GM19240 (cell line): Measurements from ENCODE around the gene DENND5B.
"Not testable (repeated sequence)": the region's sequence is repeated elsewhere in the genome, so short reads cannot be mapped to it uniquely, and the experiment has no call there.

Experiments used
- DNase-seq: peaks from one replicate; pipeline ENCODE4 v3.0.0; 2011; ENCODE audit warnings: low spot score; ENCODE audit not compliant: insufficient read length

Gene DENND5B

DNA sequence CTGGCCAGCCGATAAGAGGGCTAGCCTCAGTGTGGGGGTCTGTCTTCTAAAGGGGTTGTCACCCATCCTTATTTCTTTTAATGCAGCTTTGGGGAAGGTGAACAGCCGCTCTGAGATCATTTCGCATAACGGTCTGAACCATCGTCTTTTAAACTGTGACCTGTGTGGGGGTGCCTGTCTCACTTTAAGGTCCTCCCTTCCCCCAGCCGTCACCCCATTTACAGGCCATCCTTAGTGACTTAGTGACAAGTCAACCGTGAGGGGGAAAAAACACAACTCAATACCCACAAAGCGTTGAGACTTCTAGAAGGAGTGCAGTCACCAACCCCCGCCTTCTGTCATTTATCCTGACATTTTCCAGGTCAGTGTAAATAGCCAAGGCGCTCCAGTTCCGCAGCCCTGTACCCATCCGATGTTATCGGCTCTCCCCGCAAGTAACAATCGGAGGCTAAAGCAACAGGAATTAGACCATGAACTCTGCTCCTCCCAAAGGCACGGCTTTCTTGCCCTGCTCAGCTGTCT, 505 bp upstream of the DENND5B start:
- DNase-seq: no peak

DNA sequence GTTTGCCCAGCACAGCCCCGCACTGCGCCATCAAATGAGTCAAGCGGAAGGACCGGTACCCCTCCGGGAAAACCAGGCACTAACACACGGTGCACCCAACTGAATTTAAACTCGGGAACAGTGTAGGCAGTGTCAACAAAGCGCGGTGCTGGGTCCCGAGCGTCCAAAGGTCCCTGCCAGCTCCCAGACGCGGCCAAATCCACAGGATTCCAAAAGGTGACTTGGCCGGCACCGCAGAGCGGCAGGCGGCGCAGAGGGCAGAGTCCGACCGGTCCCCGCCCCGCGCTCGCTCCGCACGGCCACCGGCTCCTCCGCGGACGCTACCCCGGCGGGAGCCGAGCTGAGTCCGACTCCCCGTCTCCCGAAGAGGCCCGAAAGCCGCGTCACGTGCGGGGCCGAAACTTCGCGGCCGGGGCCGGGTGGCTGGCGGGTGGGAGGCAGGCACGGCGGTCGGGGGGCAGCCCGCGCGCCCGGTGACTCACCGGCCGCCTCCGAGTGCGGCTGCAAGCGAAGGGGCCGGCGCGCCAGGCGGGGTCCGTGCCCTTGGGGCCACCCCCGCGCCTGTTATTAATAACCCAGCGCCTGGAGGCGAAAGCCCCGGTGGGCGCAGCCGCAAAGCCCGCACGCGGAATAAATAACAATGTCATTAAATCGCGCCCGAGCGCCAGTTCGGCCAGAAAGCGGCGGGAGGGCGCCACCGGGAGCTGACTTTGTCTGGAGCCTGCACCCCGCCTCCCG, 863 bp downstream of the DENND5B start:
- no peak for DNase-seq

DNA sequence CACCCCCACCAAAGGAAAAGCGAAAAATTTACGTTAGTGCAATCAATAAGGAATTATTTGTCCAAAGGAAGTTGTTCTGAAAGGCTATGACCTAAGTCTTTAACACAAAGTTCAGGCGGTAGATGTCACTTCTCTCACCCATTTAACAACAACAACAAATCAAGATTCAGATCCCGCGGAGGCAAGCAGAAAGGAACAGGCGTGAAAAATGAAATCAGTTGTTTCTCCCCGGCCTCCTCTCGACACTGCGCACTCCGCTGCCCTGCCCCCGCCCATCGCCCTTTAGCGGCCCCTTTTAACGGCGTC, 1.4 kb downstream of the DENND5B start:
- peak; percentile 48 for DNase-seq

DNA sequence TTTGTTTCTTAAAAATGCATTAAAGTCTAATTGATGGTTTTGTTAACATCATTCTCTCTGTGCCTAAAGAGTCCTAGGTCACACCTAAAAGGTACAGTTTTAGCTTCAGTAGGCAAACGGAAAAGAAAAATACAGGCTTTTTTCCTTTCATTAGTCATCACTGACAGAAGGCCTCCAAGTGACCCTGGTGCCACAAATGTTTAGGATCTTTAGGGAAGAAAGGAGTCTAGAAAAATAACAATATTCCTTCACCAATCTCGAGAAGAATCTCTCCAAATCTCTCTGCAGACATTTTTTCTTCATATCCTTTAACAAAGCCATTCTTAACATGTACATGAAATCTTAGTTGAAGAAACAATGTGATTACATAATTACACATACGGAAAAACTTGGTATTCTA, 2.0 kb downstream of the DENND5B start:
- no peak for DNase-seq

DNA sequence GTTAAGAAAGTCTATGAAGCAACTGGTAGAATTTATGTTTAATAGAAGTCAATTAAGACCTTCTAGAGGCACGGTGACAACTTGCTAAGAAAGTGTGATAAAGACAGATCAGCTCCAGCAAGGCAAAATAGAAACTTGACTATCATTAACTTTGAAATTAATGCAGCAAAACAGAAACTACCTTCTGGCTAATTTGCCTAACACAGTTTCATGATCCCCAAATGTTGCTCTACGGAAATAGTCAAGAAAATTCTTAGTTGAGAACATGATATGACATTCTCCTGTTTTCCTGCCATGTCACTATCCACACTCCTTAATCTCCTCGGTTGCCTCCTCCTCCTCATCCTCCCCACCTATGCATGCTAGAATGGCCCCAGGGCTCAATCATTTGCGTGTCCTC, 4.2 kb downstream of the DENND5B start:
- peak; percentile 8 for DNase-seq

DNA sequence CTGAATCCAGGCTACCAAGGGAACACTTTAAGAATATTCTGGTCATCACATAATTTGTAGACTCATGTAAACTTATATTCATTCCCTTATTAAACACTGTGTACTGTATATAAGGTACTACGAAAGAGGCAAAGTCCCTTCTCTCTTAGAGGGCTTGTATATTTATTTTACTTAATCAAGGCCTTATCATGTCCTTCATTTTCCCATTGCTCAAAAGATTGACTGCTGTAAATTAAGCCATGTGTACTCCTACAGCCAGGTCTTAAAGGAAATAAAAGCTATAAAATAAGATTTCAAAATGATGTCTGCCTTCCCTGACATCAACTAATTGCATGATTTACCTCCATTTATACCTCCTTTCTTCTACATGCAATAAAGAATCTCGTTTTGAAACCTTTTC, 5.0 kb downstream of the DENND5B start:
- no peak for DNase-seq

DNA sequence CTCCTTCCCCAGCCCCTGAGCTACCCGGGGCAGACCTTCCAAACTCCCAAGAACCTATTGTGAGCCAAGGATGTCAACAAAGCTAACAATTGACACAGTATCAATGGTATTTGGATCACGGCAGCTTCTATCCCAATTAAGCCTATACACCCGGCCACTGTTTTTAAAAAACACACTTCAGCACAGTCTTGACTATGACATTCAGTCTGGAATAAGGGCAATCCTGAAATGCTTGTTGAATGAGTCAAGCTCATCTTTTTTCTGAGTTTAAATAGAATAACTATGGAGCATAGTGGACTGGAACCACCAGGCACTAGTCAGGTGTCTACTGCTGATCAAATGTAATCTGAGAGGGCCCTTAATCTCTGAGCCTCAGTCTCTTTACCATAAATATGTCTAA, 5.7 kb downstream of the DENND5B start:
- DNase-seq: no peak

DNA sequence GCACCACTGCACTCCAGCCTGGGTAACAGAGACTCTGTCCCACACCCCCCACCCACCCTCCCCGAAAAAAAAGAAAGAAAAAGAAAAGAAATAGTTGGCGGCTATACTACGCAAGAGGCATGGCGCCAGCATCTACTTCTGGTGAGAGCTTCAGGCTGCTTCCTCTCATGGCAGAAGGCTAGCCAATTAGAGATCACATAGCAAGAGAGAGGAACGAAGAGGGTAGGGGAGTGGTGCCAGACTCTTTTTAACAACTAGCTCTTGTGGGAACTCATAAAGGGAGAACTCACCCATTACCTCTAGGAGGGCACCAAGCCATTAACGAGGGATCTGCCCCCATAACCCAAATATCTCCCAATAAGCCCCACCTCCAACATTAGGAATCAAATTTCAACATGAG, 6.2 kb downstream of the DENND5B start:
- DNase-seq: no peak

DNA sequence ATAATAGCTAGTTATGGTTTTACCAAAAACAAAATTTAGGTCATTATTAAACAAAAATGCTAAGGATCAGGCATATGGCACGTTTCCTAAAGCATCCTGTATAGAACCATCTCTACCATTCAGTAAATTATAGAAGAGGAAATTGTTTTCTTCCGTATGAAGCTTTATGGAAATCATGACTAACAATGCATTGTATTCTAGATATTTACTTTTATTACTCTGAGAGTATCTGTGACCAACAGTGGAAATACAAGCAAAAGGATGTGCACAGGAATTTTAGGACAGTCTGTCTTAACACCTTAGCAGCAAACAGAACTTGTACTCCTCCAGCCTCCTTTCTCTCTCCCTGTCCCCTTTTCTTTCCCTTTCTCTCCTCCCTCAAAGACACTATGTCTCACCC, 7.1 kb downstream of the DENND5B start:
- DNase-seq: no peak

DNA sequence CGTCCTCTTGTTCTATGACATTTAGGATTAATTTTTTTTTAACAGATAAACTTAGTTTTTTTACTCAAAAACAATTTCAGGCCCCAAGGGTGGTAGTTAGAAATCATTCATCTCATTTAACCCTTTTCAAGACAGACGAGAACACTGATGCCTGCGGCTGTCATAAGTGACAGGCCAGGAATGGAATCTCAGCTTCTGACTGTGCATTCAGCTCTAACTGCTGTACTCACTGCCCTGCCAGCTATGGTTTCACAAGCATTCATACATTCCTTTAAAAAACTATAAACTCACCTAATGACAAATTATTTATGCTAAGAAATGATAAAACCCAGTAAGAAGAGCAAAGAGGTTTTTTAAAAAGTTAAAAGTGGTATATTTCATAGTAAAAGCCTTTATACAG, 8.8 kb downstream of the DENND5B start:
- DNase-seq: no peak

DNA sequence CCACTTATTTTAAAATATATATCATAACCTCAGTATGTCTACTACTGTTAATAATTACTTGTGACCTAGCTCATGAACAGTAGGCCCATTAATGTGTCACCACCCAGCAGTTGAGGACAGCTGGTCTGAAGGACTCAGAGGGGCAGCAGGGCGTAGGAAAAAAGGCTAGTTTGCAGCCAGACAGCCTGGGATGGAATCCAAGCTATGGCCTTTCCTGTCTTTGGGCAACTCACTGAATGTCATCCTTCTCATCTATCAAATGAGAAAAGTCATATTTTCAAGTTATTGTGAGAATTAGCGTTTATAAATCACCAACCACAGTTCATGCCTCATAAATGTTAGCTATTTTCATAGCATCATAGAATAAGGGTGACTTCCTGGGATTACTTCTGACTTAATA, 12.3 kb downstream of the DENND5B start:
- no peak for DNase-seq

DNA sequence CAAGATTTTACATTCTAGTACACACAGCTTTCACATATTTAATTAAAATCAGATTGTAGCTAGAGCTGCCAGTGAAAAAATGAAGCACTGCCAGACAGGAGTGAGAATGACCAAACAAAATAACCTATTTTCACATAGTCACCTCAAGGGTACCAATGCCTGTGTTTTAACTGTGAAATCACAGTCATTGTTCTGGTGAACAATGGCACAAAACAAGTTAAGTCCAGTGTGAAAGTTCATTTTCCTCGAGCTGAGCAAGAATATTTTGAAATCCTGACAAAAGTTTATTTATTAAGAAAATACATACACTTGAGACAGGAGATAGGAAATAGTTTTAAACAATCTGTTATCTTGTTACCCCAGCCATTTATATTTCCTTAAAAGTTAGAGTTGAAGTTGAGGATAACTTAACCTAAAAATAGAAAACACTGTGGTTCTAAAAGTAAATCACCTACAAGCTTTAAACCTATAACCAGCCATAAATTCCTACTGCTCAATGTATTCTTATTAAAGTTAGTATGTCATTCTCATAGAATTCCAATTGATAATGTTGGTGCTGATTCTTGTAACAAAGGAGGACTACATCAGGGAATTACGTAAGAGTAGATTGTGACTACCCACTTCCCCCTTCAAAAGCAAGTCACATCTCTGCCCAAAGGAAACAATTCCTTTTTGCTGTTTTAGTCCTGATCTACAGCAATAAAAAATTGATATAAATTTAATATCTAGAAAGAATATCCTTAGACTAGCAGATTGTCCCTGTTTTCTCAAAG, 15.9 kb downstream of the DENND5B start:
- DNase-seq: no peak

DNA sequence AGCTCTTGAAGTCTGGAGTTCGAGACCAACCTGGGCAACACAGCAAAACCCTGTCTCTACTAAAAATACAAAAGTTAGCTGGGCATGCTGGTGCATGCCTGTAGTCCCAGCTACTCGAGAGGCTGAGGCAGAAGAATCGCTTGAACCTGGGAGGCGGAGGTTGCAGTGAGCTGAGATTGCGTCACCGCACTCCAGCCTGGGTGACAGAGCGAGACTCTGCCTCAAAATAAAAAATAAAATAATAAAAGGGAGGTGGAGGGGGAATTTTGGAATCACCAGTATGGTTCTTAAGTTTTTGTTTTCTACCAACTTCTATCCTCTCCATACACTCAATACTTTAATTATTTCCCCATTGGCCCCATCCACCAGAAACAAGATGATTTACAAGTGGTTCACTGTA, 16.6 kb downstream of the DENND5B start:
- not testable (repeated sequence) for DNase-seq

DNA sequence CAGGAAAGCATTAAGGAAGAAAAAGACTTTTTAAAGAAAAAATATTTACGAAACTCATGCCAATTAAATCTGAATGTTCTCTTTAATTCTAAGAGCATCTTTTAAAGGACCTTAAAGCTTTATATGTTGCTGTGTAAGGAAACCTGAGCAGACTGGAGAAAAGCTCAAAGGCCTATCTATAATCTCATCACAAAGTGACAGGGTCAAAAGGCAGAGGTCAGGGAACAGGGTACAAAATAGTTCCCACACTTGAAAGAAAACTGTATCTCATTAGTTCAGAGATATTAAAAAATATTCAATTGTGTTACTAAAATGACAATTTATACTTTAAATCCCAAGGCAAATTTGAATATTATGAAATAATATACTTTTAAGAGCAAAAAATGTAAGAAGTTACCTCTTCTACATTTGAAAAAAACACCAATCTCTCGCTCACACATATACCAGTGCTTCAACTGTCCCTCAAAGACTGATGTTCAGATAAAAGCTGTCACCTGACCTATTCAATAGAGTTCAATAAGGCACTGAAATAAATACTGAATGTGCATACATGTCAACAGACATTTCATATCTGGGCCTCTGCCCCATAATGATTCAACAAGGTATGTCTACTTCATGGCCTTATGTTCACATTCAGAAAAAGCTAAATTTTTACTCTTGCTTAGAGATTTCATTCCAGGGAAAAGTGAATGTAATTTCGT, 17.9 kb downstream of the DENND5B start:
- DNase-seq: no peak

DNA sequence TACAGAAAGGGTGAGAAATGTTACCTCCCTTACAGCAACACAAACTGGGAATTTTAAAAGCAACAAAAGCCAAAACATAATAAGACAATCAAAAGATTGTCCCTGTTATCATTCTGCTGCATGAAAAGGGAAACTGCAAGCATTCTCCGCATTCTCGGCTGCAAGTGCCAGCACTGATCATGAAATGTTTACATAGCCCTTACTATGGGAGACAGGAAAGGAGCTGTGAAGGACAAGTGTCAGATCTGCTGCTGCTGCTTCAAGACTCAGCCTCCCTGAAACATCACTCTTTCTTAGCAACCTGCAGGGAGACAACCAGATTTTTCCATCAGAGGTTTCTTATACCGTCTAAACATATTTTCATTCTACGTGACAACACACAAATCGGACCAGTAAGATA, 20.1 kb downstream of the DENND5B start:
- no peak for DNase-seq

DNA sequence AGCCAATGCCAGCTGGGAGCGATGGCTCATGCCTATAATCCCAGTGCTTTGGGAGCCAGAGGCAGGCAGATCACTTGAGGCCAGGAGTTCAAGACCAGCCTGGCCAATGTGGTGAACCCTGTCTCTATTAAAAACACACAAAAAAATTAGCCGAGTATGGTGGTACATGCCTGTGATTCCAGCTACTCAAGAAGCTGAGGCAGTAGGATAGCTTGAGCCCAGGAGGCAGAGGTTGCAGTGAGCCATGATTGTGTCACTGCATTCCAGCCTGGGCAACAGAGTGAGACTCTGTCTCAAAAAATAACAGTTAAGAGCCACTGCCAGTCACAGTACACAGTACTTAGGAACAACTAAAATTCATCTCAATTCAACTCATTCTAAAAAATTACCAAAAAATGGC, 21.4 kb downstream of the DENND5B start:
- DNase-seq: not testable (repeated sequence)

DNA sequence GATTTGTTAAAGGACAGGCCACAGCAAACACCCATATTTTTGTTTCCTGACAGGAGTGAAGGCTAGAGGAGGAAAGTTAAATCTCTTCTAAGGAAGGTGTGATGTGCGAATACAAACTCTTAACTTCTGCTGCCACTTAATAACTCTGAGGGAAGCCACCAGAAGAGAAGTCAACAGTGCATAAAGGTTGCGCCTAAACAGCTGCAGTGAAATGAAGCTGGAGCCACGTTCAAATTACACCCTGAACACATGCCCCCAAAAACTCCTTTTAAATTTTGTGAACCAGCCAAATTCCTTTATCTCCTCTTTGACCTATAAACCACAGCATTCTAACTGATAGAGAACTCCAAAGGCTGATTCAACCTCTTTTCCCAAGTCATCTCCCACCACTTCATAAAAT, 22.4 kb downstream of the DENND5B start:
- no peak for DNase-seq

DNA sequence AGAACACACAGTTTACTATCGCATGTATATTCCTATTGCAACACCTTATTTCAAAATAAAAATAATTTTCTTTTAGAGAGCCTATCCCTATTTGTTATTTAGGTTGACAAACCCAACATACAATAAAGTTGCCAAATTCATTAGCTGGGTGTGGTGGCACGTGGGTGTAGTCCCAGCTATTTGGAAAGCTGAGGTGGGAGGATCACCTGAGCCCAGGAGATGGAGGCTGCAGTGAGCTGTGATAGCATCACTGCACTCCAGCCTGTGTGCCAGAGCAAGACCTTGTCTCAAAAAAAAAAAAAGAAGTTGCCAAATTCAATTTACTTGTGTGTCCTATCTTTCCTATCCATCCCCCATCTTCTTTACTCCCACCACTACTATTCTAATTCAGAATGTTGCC, 23.9 kb downstream of the DENND5B start:
- DNase-seq: no peak

DNA sequence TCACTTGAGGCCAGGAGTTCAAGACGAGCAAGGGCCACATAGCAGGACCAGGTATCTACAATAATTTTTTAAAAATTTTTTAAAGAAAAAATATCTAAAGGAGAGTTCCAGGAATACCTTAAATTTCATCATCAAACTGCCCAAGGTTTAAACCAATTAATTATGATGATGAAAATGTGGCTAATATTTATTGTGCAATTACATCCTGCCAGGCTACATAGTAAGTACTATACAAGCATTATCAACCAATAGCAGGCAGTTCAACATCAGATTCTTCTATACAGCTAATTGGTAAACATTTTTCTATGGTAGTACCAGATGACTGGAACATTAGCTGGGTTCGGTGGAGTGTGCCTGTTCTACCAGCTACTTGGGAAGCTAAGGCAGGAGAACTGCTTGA, 24.4 kb downstream of the DENND5B start:
- DNase-seq: no peak

DNA sequence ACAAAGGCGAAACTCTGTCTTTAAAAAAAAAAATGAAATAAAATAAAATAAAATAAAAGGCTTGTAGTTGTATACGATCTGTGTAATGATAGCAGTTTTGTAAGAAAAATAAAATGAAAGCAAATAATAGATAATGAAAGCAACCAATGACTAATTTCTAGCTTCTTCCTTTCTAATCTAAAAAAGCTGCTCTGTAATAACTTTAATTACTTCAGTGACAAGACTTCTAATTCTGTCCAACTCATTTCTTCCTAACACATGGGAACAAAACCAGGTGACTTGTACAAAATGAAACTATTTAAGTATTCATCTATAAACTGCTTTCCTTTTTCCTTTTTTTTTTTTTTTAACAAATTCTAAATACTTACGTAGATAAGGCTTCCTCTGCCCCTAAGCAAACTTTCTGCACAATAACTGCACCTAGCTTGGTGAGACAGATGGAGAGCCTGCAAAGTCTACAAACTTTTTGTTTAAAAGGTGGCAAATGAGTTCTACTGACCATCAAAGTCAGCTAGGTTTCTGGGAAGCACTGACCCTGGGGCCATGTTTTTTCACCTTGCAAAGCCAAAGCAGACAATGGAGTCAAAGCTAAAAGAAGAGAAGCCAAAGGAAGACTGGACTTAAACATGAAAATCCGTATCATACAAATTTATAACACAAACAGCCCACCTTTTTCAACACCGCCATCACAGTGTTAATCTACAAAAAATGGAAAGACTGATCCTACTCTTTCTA, 28.2 kb downstream of the DENND5B start:
- DNase-seq: no peak

DNA sequence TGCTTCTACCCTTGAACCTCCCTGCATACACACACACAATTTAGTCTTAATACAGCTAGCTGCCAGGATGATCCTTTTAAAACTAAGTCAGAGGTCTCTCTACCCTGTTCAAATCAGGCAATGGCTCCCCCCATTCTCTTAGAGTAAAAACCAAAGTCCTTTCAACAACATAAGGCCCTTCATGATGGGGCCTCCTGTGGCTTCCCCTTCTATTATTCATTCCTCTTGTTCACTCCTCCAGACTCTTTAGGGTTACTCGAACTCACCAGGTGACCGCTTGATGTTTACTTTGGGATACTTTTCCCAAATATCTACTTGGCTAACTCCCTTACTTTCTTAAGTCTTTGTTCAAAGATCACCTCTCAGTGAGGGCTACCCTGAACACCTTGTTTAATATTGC, 30.4 kb downstream of the DENND5B start:
- DNase-seq: no peak

DNA sequence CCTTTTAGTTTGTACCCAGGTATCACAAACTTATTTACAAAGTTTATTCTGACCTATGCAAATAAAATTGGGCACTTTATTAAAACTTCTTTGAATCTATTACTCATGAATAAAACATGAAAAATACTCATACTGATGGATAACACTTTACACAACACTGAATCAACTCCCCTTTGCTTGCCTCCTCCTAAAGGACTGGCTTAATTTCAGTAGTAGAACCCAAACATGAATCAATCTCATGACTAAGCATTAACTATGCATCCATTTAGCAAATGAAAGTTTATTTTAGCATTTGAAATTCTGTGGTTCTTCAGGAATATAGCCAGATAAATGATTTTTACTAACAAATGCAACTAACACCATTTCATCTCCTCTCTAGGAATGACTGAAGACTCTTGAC, 32.4 kb downstream of the DENND5B start:
- DNase-seq: no peak
